GM18873 (cell line): Measurements from ENCODE around the gene DEAF1.

Experiments
- ATAC-seq: cut with Tn5 transposase; IDR thresholded peaks from one replicate; pipeline ENCODE4 v1.9.1; 2021; ENCODE audit warnings: mild to moderate bottlenecking, moderate library complexity, moderate number of reproducible peaks; ENCODE audit not compliant: unreplicated experiment, low FRiP score

The DEAF1 gene

DNA sequence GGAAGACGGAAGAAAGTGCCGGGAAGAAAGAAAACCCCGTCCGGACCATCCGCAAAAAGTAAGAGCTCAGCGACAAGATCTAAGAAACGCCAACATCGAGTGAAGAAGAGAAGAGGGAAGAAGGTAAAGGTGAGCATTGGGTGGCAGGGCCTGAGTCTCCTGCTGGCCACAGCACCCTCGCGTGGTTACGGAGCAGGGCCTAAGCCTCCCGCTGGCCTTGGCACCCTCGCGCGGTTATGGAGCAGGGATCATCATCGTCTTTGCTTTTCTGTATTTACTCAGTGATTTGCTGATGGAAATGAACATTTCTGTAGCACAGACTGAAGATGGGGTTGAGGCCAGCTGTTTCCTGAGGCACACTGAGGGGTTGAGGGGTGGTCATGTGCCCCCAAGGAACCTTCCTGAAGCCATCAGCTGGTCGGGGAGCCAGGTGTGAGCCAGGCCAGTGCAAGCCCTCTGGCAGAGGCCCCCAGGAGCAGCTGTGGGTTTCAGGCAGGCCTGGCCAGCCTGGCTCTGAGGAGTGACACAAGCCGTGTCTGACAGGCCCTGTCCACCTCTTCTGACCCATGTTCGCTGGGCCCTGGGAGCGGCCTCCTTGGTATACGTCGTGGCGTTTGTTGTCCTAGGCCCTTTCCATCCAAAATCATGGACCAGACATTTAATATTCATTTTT lies 93.3 kb downstream of the DEAF1 start:
- no peak for ATAC-seq

GRCh38 chr11:598005-598680 lies 96.9 kb downstream of the DEAF1 start:
- ATAC-seq, result no peak

GRCh38 chr11:597166-597725 lies 97.8 kb downstream of the DEAF1 start:
- no peak for ATAC-seq

DNA sequence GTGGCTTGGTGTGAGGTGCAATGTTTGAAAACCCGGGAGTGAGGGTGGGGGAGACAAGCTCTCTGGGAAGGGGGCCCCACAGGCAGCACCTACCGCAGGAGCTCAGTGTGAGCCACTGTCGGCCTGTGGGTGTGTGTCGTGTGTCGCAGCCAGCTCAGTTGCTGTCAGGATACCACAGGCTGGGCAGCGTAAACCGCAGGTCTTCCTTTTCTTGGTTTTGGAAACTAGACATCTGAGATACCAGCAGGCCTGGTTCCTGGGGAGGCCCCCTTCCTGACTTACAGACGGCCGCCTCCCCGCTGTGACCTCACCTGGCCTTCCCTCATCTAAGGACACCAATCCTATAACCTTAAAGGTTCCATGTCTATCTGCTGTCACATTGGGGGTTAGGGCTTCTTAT lies 98.6 kb downstream of the DEAF1 start:
- no peak for ATAC-seq

GRCh38 chr11:595400-595799 lies 99.6 kb downstream of the DEAF1 start:
- ATAC-seq, result no peak
